Fibroblast of lung (primary cell): ENCODE data around the gene WHRN. TPM values are rescaled to one million over a fixed set of nuclear protein-coding genes. Genes with fewer than 3 reads are reported as not detected.

Experiments
- DNase-seq, 2 donors: peaks; one replicate each; pipeline versions ENCODE4 v3.0.0 to v3.0.0-alpha.2; 2010; ENCODE audit warnings: low read depth in 2 of 2
- H2AFZ ChIP-seq: 2 replicates; pipeline ENCODE4 v1.5.1; 2012; ENCODE audit warnings: low read length, control low read depth, inconsistent platforms
- H3K27ac ChIP-seq: 2 replicates; pipeline ENCODE4 v1.5.1; 2011; ENCODE audit warnings: low read length, control low read depth; ENCODE audit not compliant: insufficient read depth
- H3K27me3 ChIP-seq: 2 replicates; pipeline ENCODE4 v1.5.1; 2011; ENCODE audit warnings: mild to moderate bottlenecking, low read length; ENCODE audit not compliant: control insufficient read depth, insufficient read depth
- H3K36me3 ChIP-seq: 2 replicates; pipeline ENCODE4 v1.5.1; 2011; ENCODE audit warnings: low read length; ENCODE audit not compliant: control insufficient read depth, insufficient read depth
- H3K4me1 ChIP-seq: 2 replicates; pipeline ENCODE4 v1.5.1; 2011; ENCODE audit warnings: low read length; ENCODE audit not compliant: control insufficient read depth, insufficient read depth; ENCODE audit errors: extremely low read depth
- H3K4me2 ChIP-seq: 2 replicates; pipeline ENCODE4 v1.5.1; 2011; ENCODE audit warnings: low read length, control low read depth; ENCODE audit not compliant: insufficient read depth; ENCODE audit errors: extremely low read depth
- H3K4me3 ChIP-seq, 4 experiments: fragments of 200-600 bp in 1 of 4; sonication (generic) in 1 of 4; replicated peaks in 1 of 4; 2 replicates each; pipeline ENCODE4 v1.5.1; 2011 to 2016; ENCODE audit warnings: low read length in 4 of 4, low read depth in 3 of 4, mild to moderate bottlenecking in 3 of 4, control low read depth in 2 of 4, inconsistent platforms in 1 of 4, mixed read lengths in 1 of 4; ENCODE audit not compliant: insufficient read depth in 1 of 4; ENCODE audit errors: control extremely low read depth in 1 of 4
- H3K79me2 ChIP-seq: 2 replicates; pipeline ENCODE4 v1.5.1; 2012; ENCODE audit warnings: mild to moderate bottlenecking, low read length, inconsistent platforms; ENCODE audit not compliant: control insufficient read depth, insufficient read depth
- H3K9ac ChIP-seq: 2 replicates; pipeline ENCODE4 v1.5.1; 2011; ENCODE audit warnings: mild to moderate bottlenecking, low read length, control low read depth; ENCODE audit not compliant: insufficient read depth
- H3K9me3 ChIP-seq: 2 replicates; pipeline ENCODE4 v1.5.1; 2012; ENCODE audit warnings: low read depth, low read length; ENCODE audit not compliant: control insufficient read depth, insufficient read depth
- H4K20me1 ChIP-seq: 2 replicates; pipeline ENCODE4 v1.5.1; 2011; ENCODE audit warnings: low read length; ENCODE audit not compliant: control insufficient read depth, insufficient read depth; ENCODE audit errors: extremely low read depth
- EZH2 ChIP-seq: IDR thresholded peaks from 2 replicates; pipeline ENCODE4 v1.5.1; 2012; ENCODE audit warnings: low read length, control low read depth, mild to moderate bottlenecking; ENCODE audit errors: missing control alignments
- polyA plus RNA-seq, 2 donors: library from polyadenylated mRNA; depleted of rRNA in 1 of 2; stranded (reverse) in 1 of 2; unstranded in 1 of 2; fragments of >200 nt; gene quantifications; 2 replicates each; pipeline ENCODE4 v1.2.1, GENCODE V29; 2011 to 2012; ENCODE audit warnings: missing spikeins in 1 of 2
- total RNA-seq: library from RNA; depleted of rRNA; stranded (reverse); fragments of >200 nt; gene quantifications from 2 replicates; pipeline ENCODE4 v1.2.1, GENCODE V29; 2014
- TF ChIP-seq, protein P1 (sequence below), 2 donors: IDR thresholded peaks in 1 of 2; conservative IDR thresholded peaks in 1 of 2; 1 replicate in 1 of 2; 2 replicates in 1 of 2; pipeline ENCODE4 v1.5.1; 2011 to 2012; ENCODE audit warnings: low read length in 2 of 2, control low read depth in 1 of 2, inconsistent platforms in 1 of 2, low read depth in 1 of 2, mild to moderate bottlenecking in 1 of 2

Gene WHRN
- total and polyA plus RNA-seq, 2 donors (not counting 1 experiment from before 2014, with no cell fraction given): 0.16 to 1.8 TPM

- Histone ChIP-seq H3K27me3 (peaks cover 20% of the 10 kb centered on the region), H3K36me3 (no peaks in the 10 kb centered on the region), H3K4me1 (no peaks in the 10 kb centered on the region), H3K27ac (no peak overlapping the region), H2AFZ (no peak overlapping the region), H4K20me1 (no peaks in the 10 kb centered on the region), H3K79me2 (no peaks in the 10 kb centered on the region), H3K9me3 (no peaks in the 10 kb centered on the region), H3K9ac (no peak overlapping the region), H3K4me3 (no peak overlapping the region), H3K4me2 (no peak overlapping the region)
- no peak for DNase-seq
- TF ChIP-seq, protein P1, sequence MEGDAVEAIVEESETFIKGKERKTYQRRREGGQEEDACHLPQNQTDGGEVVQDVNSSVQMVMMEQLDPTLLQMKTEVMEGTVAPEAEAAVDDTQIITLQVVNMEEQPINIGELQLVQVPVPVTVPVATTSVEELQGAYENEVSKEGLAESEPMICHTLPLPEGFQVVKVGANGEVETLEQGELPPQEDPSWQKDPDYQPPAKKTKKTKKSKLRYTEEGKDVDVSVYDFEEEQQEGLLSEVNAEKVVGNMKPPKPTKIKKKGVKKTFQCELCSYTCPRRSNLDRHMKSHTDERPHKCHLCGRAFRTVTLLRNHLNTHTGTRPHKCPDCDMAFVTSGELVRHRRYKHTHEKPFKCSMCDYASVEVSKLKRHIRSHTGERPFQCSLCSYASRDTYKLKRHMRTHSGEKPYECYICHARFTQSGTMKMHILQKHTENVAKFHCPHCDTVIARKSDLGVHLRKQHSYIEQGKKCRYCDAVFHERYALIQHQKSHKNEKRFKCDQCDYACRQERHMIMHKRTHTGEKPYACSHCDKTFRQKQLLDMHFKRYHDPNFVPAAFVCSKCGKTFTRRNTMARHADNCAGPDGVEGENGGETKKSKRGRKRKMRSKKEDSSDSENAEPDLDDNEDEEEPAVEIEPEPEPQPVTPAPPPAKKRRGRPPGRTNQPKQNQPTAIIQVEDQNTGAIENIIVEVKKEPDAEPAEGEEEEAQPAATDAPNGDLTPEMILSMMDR (conservative IDR thresholded peaks at IDR 0.05 in 1 of 2, IDR thresholded peaks at IDR 0.05 in 1 of 2; ENCODE audit: low read depth in 1 of 2, low read length in 2 of 2): no peak
- no peak for TF ChIP-seq EZH2
Measured at GRCh38 chr9:114522286-114522685, 17.0 kb upstream of the WHRN start.

DNA sequence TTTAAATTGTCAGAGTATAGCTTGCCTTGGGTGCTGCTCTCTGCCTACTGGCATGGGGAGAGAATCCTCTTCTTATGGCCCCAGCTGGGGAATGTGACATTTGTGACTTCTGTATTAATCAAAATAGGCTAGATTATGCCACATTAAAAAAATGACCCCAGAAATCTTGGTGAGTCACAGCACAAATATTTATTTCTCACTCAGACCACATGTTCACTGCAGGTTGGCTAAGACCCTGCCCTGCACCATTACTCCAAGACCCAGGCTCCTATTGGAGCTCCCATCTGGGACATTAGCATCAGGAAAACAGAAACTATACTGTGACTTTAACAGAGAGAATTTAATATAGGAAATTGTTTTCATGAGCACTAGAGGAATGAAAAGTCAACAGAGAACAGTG lies 16.6 kb upstream of the WHRN start:
- Histone ChIP-seq H3K9ac (no peak overlapping the region), H3K36me3 (no peaks in the 10 kb centered on the region), H4K20me1 (no peaks in the 10 kb centered on the region), H3K4me3 (no peak overlapping the region), H3K4me1 (no peaks in the 10 kb centered on the region), H2AFZ (no peak overlapping the region), H3K4me2 (no peak overlapping the region), H3K27me3 (peaks cover 20% of the 10 kb centered on the region), H3K27ac (no peak overlapping the region), H3K9me3 (no peaks in the 10 kb centered on the region), H3K79me2 (no peaks in the 10 kb centered on the region)
- TF ChIP-seq EZH2: no peak
- TF ChIP-seq, protein P1 (conservative IDR thresholded peaks at IDR 0.05 in 1 of 2, IDR thresholded peaks at IDR 0.05 in 1 of 2; ENCODE audit: low read depth in 1 of 2, low read length in 2 of 2): no peak
- peak in 1 of 2 donors; percentile 50 for DNase-seq

DNA sequence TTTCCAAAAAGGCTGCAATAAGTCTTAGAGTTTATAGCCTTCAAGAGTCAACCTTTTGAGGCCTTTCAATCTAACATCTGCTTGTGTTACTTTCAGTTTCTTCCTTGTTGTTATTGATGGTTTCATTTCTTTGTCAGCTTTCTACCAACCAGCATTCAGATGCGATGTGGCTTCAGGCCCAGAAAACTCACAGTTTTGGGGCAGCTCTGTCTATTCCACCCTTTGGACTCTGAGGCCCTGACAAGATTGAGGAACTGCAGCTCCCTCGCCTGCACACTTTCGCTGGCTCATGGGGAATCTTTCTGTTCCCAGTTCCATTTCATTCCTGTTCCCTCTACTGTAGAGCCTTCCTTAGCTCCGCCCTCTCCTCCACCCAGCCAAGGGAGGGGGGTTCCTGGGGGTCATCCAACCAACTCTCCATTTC lies 13.3 kb upstream of the WHRN start:
- H3K79me2 ChIP-seq: no peaks in the 10 kb centered on the region
- H4K20me1 ChIP-seq: no peaks in the 10 kb centered on the region
- no peak for DNase-seq
- H3K4me2 ChIP-seq: no peak overlapping the region
- H3K27ac ChIP-seq: no peak overlapping the region
- H3K4me3 ChIP-seq: no peak overlapping the region
- no peak overlapping the region for H2AFZ ChIP-seq
- peaks cover 14% of the 10 kb centered on the region for H3K27me3 ChIP-seq
- no peaks in the 10 kb centered on the region for H3K4me1 ChIP-seq
- no peak overlapping the region for H3K9ac ChIP-seq
- no peaks in the 10 kb centered on the region for H3K9me3 ChIP-seq
- H3K36me3 ChIP-seq: no peaks in the 10 kb centered on the region
- TF ChIP-seq EZH2: no peak
- TF ChIP-seq, protein P1 (conservative IDR thresholded peaks at IDR 0.05 in 1 of 2, IDR thresholded peaks at IDR 0.05 in 1 of 2; ENCODE audit: low read depth in 1 of 2, low read length in 2 of 2): no peak
